K562 (cell line): ENCODE data around the gene NACC1. TPM values are rescaled to one million over a fixed set of nuclear protein-coding genes. Genes with fewer than 3 reads are reported as not detected.

ENCODE experiments used
- DMBX1 ChIP-seq: fragments of 250-450 bp; sonication (Bioruptor Pico); IDR thresholded peaks from 2 replicates; pipeline ENCODE4 v1.8.0; 2022; ENCODE audit warnings: inconsistent platforms, mild to moderate bottlenecking, moderate library complexity, borderline replicate concordance
- DPF2 ChIP-seq: fragments of 450-650 bp; IDR thresholded peaks from 2 replicates; pipeline ENCODE4 v1.6.1; 2016
- U2AF2 ChIP-seq: fragments of 200-400 bp; formaldehyde crosslinking; optimal IDR thresholded peaks from 2 replicates; pipeline ENCODE3; 2017; ENCODE audit warnings: low read depth, mild to moderate bottlenecking, low read length
- ZNF165 ChIP-seq: fragments of 250-450 bp; sonication (Bioruptor Pico); IDR thresholded peaks from 2 replicates; pipeline ENCODE4 v1.4.0; 2020; ENCODE audit warnings: borderline replicate concordance
- polyA plus RNA-seq, 8 experiments: library from polyadenylated mRNA; depleted of rRNA in 4 of 8; stranded (reverse) in 5 of 8; unstranded in 3 of 8; fragments of >200 nt; fragmentation: Nextera tagmentation in 2 of 8; fragmentation: Illumina TruSeq in 1 of 8; extraction: Ambion mirVana in 2 of 8; extraction: Trizol in 1 of 8; gene quantifications; 2 replicates each; pipeline versions ENCODE4 v1.2.1 to v1.2.3, GENCODE V29; 2011 to 2014; ENCODE audit warnings: inconsistent platforms in 1 of 8, missing spikeins in 1 of 8
- total RNA-seq, 7 experiments: library from RNA; depleted of rRNA in 6 of 7; stranded (reverse); fragments of >200 nt in 6 of 7; fragmentation: Illumina TruSeq in 2 of 7; extraction: Trizol in 2 of 7; gene quantifications; 2 replicates each; pipeline versions ENCODE4 v1.2.1 to v1.2.3, GENCODE V29; 2011 to 2021; ENCODE audit warnings: low replicate concordance in 1 of 7
- TF ChIP-seq, protein P1 (sequence below): fragments of 450-650 bp; IDR thresholded peaks from 2 replicates; pipeline ENCODE4 v1.6.1; 2016; ENCODE audit warnings: mild to moderate bottlenecking, moderate library complexity
- TF ChIP-seq, protein P2 (sequence below): sonication (generic); IDR thresholded peaks from 2 replicates; pipeline ENCODE4 v1.6.1; 2016
- TF ChIP-seq, protein P3 (sequence below), 3 experiments: fragments of 200-800 bp in 1 of 3; fragments of 250-450 bp in 1 of 3; fragments of 450-650 bp in 1 of 3; sonication (Bioruptor Pico) in 1 of 3; sonication (Bioruptor generic) in 1 of 3; formaldehyde crosslinking in 1 of 3; IDR thresholded peaks; 2 replicates each; pipeline versions ENCODE4 v1.6.1 to v1.8.0; 2016 to 2022; ENCODE audit warnings: mild to moderate bottlenecking in 2 of 3, missing genetic modification characterization in 2 of 3, missing compliant biosample characterization in 1 of 3, moderate library complexity in 1 of 3
- TF ChIP-seq, protein P4 (sequence below): sonication (generic); formaldehyde crosslinking; IDR thresholded peaks from 2 replicates; pipeline ENCODE4 v1.8.1; 2022; ENCODE audit warnings: missing genetic modification reagents

NACC1 gene
- total and polyA plus RNA-seq, 9 of the 15 experiments (the other 6 are each of a cell fraction or from before 2014, with no cell fraction given) = 0.04 to 96.6 (median 25.8) TPM

DNA sequence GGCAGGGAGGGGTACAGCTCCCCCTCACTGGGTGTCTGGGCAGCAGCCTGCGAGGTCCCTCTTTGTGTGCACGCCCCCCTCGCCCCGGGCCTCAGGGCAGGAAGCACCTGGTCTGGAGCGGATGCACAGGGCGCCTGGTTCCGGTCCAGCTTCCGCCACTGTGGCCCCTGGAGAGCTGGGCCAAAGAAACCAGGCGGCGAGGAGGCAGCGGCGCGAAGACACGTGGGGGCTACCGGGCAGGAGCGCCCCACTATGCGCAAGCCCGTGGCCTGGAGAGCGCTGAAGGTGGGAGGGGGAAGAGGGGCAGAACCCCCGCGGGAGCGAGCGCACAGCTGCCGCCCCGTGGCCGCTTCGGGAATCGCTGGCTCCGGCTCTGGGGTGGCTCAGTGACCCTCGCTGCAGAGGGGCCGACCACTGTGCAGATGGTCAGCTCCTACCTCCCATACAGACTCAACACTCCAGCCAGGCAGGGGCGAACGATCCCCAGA is 13.7 kb upstream of the NACC1 start (continued):
- TF ChIP-seq, protein P1, sequence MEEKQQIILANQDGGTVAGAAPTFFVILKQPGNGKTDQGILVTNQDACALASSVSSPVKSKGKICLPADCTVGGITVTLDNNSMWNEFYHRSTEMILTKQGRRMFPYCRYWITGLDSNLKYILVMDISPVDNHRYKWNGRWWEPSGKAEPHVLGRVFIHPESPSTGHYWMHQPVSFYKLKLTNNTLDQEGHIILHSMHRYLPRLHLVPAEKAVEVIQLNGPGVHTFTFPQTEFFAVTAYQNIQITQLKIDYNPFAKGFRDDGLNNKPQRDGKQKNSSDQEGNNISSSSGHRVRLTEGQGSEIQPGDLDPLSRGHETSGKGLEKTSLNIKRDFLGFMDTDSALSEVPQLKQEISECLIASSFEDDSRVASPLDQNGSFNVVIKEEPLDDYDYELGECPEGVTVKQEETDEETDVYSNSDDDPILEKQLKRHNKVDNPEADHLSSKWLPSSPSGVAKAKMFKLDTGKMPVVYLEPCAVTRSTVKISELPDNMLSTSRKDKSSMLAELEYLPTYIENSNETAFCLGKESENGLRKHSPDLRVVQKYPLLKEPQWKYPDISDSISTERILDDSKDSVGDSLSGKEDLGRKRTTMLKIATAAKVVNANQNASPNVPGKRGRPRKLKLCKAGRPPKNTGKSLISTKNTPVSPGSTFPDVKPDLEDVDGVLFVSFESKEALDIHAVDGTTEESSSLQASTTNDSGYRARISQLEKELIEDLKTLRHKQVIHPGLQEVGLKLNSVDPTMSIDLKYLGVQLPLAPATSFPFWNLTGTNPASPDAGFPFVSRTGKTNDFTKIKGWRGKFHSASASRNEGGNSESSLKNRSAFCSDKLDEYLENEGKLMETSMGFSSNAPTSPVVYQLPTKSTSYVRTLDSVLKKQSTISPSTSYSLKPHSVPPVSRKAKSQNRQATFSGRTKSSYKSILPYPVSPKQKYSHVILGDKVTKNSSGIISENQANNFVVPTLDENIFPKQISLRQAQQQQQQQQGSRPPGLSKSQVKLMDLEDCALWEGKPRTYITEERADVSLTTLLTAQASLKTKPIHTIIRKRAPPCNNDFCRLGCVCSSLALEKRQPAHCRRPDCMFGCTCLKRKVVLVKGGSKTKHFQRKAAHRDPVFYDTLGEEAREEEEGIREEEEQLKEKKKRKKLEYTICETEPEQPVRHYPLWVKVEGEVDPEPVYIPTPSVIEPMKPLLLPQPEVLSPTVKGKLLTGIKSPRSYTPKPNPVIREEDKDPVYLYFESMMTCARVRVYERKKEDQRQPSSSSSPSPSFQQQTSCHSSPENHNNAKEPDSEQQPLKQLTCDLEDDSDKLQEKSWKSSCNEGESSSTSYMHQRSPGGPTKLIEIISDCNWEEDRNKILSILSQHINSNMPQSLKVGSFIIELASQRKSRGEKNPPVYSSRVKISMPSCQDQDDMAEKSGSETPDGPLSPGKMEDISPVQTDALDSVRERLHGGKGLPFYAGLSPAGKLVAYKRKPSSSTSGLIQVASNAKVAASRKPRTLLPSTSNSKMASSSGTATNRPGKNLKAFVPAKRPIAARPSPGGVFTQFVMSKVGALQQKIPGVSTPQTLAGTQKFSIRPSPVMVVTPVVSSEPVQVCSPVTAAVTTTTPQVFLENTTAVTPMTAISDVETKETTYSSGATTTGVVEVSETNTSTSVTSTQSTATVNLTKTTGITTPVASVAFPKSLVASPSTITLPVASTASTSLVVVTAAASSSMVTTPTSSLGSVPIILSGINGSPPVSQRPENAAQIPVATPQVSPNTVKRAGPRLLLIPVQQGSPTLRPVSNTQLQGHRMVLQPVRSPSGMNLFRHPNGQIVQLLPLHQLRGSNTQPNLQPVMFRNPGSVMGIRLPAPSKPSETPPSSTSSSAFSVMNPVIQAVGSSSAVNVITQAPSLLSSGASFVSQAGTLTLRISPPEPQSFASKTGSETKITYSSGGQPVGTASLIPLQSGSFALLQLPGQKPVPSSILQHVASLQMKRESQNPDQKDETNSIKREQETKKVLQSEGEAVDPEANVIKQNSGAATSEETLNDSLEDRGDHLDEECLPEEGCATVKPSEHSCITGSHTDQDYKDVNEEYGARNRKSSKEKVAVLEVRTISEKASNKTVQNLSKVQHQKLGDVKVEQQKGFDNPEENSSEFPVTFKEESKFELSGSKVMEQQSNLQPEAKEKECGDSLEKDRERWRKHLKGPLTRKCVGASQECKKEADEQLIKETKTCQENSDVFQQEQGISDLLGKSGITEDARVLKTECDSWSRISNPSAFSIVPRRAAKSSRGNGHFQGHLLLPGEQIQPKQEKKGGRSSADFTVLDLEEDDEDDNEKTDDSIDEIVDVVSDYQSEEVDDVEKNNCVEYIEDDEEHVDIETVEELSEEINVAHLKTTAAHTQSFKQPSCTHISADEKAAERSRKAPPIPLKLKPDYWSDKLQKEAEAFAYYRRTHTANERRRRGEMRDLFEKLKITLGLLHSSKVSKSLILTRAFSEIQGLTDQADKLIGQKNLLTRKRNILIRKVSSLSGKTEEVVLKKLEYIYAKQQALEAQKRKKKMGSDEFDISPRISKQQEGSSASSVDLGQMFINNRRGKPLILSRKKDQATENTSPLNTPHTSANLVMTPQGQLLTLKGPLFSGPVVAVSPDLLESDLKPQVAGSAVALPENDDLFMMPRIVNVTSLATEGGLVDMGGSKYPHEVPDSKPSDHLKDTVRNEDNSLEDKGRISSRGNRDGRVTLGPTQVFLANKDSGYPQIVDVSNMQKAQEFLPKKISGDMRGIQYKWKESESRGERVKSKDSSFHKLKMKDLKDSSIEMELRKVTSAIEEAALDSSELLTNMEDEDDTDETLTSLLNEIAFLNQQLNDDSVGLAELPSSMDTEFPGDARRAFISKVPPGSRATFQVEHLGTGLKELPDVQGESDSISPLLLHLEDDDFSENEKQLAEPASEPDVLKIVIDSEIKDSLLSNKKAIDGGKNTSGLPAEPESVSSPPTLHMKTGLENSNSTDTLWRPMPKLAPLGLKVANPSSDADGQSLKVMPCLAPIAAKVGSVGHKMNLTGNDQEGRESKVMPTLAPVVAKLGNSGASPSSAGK = peak; percentile 52; the same call in 1 of the 2 replicates
- TF ChIP-seq, protein P2, sequence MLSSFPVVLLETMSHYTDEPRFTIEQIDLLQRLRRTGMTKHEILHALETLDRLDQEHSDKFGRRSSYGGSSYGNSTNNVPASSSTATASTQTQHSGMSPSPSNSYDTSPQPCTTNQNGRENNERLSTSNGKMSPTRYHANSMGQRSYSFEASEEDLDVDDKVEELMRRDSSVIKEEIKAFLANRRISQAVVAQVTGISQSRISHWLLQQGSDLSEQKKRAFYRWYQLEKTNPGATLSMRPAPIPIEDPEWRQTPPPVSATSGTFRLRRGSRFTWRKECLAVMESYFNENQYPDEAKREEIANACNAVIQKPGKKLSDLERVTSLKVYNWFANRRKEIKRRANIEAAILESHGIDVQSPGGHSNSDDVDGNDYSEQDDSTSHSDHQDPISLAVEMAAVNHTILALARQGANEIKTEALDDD = no peak
- TF ChIP-seq DPF2 = peak; percentile 46; the same call in 1 of the 2 replicates
- no peak for TF ChIP-seq U2AF2
- peak; percentile 20; the same call in 1 of the 2 replicates for TF ChIP-seq ZNF165 (CRISPR knock-in tag)
- TF ChIP-seq DMBX1 = peak; percentile 73
- TF ChIP-seq, protein P3, sequence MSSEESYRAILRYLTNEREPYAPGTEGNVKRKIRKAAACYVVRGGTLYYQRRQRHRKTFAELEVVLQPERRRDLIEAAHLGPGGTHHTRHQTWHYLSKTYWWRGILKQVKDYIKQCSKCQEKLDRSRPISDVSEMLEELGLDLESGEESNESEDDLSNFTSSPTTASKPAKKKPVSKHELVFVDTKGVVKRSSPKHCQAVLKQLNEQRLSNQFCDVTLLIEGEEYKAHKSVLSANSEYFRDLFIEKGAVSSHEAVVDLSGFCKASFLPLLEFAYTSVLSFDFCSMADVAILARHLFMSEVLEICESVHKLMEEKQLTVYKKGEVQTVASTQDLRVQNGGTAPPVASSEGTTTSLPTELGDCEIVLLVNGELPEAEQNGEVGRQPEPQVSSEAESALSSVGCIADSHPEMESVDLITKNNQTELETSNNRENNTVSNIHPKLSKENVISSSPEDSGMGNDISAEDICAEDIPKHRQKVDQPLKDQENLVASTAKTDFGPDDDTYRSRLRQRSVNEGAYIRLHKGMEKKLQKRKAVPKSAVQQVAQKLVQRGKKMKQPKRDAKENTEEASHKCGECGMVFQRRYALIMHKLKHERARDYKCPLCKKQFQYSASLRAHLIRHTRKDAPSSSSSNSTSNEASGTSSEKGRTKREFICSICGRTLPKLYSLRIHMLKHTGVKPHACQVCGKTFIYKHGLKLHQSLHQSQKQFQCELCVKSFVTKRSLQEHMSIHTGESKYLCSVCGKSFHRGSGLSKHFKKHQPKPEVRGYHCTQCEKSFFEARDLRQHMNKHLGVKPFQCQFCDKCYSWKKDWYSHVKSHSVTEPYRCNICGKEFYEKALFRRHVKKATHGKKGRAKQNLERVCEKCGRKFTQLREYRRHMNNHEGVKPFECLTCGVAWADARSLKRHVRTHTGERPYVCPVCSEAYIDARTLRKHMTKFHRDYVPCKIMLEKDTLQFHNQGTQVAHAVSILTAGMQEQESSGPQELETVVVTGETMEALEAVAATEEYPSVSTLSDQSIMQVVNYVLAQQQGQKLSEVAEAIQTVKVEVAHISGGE (CRISPR knock-in tag; IDR thresholded peaks at IDR 0.05) = 0 out of 6 replicates have a peak, but pooled peaks of 1 of the 3 experiments have one; percentile 29
- TF ChIP-seq, protein P4, sequence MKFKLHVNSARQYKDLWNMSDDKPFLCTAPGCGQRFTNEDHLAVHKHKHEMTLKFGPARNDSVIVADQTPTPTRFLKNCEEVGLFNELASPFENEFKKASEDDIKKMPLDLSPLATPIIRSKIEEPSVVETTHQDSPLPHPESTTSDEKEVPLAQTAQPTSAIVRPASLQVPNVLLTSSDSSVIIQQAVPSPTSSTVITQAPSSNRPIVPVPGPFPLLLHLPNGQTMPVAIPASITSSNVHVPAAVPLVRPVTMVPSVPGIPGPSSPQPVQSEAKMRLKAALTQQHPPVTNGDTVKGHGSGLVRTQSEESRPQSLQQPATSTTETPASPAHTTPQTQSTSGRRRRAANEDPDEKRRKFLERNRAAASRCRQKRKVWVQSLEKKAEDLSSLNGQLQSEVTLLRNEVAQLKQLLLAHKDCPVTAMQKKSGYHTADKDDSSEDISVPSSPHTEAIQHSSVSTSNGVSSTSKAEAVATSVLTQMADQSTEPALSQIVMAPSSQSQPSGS = no peak
